NCI-H82 treated with DMSO at 0.1 percent for 48 hours (cell line): ENCODE results near the gene DOK5.
A peak's percentile ranks its signal among the peaks of the same experiment; 100 is the strongest.

ENCODE experiments used
- DNase-seq: peaks from one replicate; lab custom pipeline; 2025; ENCODE audit not compliant: unreplicated experiment; lab: John Stamatoyannopoulos, UW

Gene DOK5

GRCh38 chr20:54608039-54608745 is 132.8 kb downstream of the DOK5 start:
- DNase-seq, result no peak

- DNase-seq, result no peak
Observed at GRCh38 chr20:54608943-54609342, 133.6 kb downstream of the DOK5 start.

- DNase-seq, result no peak
Observed at GRCh38 chr20:54611708-54612412, 136.5 kb downstream of the DOK5 start.

- DNase-seq, result no peak
Observed at GRCh38 chr20:54618412-54618811, 143.0 kb downstream of the DOK5 start.

GRCh38 chr20:54619181-54619580 is 143.8 kb downstream of the DOK5 start:
- no peak for DNase-seq

- no peak for DNase-seq
Observed at GRCh38 chr20:54619682-54620081, 144.3 kb downstream of the DOK5 start.

GRCh38 chr20:54620611-54621010 is 145.2 kb downstream of the DOK5 start:
- no peak for DNase-seq

GRCh38 chr20:54622333-54623295 is 147.2 kb downstream of the DOK5 start:
- DNase-seq, result peak; percentile 8

- no peak for DNase-seq
Observed at GRCh38 chr20:54623991-54624569, 148.7 kb downstream of the DOK5 start.

- peak; percentile 91 for DNase-seq
Observed at GRCh38 chr20:54624706-54625390, 149.5 kb downstream of the DOK5 start.

- no peak for DNase-seq
Observed at GRCh38 chr20:54625497-54625896, 150.1 kb downstream of the DOK5 start.

- DNase-seq, result peak; percentile 62
Observed at GRCh38 chr20:54626126-54626525, 150.7 kb downstream of the DOK5 start.

- no peak for DNase-seq
Observed at GRCh38 chr20:54629632-54630031, 154.2 kb downstream of the DOK5 start.

GRCh38 chr20:54630582-54630981 is 155.2 kb downstream of the DOK5 start:
- DNase-seq, result no peak

GRCh38 chr20:54631059-54631458 is 155.7 kb downstream of the DOK5 start:
- no peak for DNase-seq

- no peak for DNase-seq
Observed at GRCh38 chr20:54633374-54634355, 158.3 kb downstream of the DOK5 start.

GRCh38 chr20:54636575-54636974 is 161.2 kb downstream of the DOK5 start:
- no peak for DNase-seq

- no peak for DNase-seq
Observed at GRCh38 chr20:54639941-54640340, 164.5 kb downstream of the DOK5 start.

- no peak for DNase-seq
Observed at GRCh38 chr20:54640800-54641199, 165.4 kb downstream of the DOK5 start.
